Measurements from ENCODE around the gene TMEM131L.

GRCh38 chr4:153419673-153420278 is 46.4 kb upstream of the TMEM131L start:
- TF ChIP-seq POLR2AphosphoS5 (IDR thresholded peaks at IDR 0.05) (no peak), POLR2A (IDR thresholded peaks at IDR 0.05) (no peak)
